Stomach (tissue), 9 donors: ENCODE data around the gene CYTH2. TPM values are rescaled to one million over a fixed set of nuclear protein-coding genes. Genes with fewer than 3 reads are reported as not detected.

ENCODE experiments used
- DNase-seq, 2 donors: peaks; one replicate each; pipeline versions ENCODE4 v3.0.0 to v3.0.0-alpha.2; 2013 to 2019
- H3K27ac ChIP-seq, 5 donors: fragments of 200-600 bp in 4 of 5; sonication (generic) in 4 of 5; one replicate each; pipeline ENCODE4 v1.5.1; 2013 to 2019; ENCODE audit warnings: mild to moderate bottlenecking in 1 of 5, moderate library complexity in 1 of 5
- H3K27me3 ChIP-seq, 3 donors: fragments of 200-600 bp; sonication (generic); one replicate each; pipeline ENCODE4 v1.5.1; 2017 to 2019; ENCODE audit warnings: mixed run types in 1 of 3
- H3K36me3 ChIP-seq, 4 donors: fragments of 200-600 bp; sonication (generic); 1 replicate in 3 of 4; 2 replicates in 1 of 4; pipeline ENCODE4 v1.5.1; 2016 to 2019
- H3K4me1 ChIP-seq, 4 donors: fragments of 200-600 bp; sonication (generic); one replicate each; pipeline ENCODE4 v1.5.1; 2016 to 2019
- H3K4me3 ChIP-seq, 4 donors: fragments of 200-600 bp; sonication (generic) in 3 of 4; one replicate each; pipeline ENCODE4 v1.5.1; 2016 to 2019; ENCODE audit warnings: mild to moderate bottlenecking in 1 of 4
- H3K9me3 ChIP-seq, 4 donors: fragments of 200-600 bp; sonication (generic); one replicate each; pipeline ENCODE4 v1.5.1; 2016 to 2019
- CTCF ChIP-seq, 7 experiments: fragments of 450-650 bp in 4 of 7; fragments of 200-600 bp in 3 of 7; sonication (generic) in 3 of 7; IDR thresholded peaks; one replicate each; pipeline ENCODE4 v1.5.1; 2016 to 2019; ENCODE audit warnings: antibody characterized with exemption in 7 of 7, control low read depth in 2 of 7, mild to moderate bottlenecking in 1 of 7
- EP300 ChIP-seq: sonication (generic); formaldehyde crosslinking; IDR thresholded peaks from one replicate; pipeline ENCODE4 v1.6.1; 2017; ENCODE audit warnings: antibody characterized with exemption
- POLR2A ChIP-seq, 4 donors: fragments of 450-650 bp; IDR thresholded peaks; one replicate each; pipeline ENCODE4 v1.6.1; 2016; ENCODE audit warnings: antibody characterized with exemption in 4 of 4, control low read depth in 2 of 4, mild to moderate bottlenecking in 1 of 4, moderate library complexity in 1 of 4
- POLR2AphosphoS5 ChIP-seq, 3 donors: sonication (generic); formaldehyde crosslinking; IDR thresholded peaks; one replicate each; pipeline ENCODE4 v1.6.1; 2016; ENCODE audit warnings: antibody characterized with exemption in 3 of 3
- WGBS, 5 donors: extraction: QIAGEN DNeasy Blood & Tissue Kit in 3 of 5; methylation state at CpG; one replicate each; pipeline versions ENCODE4 v1.1.5 to v1.1.7; 2013 to 2018; 5-methylcytosine and 5-hydroxymethylcytosine counted together
- intact Hi-C: fragments of 100-400 bp; cut with DNase I; formaldehyde crosslinking; loops from one replicate; pipeline ENCODE4 v1.15.1; 2023; ENCODE audit warnings: low total_unique reads
- polyA plus RNA-seq, 3 donors: library from polyadenylated mRNA; stranded (reverse); fragments of 200-250 nt; gene quantifications; one replicate each; pipeline ENCODE4 v1.2.3, GENCODE V29; 2013
- total RNA-seq, 5 donors: library from RNA; depleted of rRNA; stranded (reverse); fragments of >200 nt; gene quantifications; one replicate each; pipeline versions ENCODE4 v1.1.0 to v1.2.3, GENCODE V29; 2014 to 2016
- donor health status: healthy with polysubstance abuse.
- donor health status: Bipolar disorder and iron deficiency.
- donor health status: healthy.

The CYTH2 gene
- total and polyA plus RNA-seq, 8 donors: 39.3 to 229 (median 69.4) TPM

- Histone ChIP-seq H3K36me3 (peaks cover 42 to 50% (median 49%) of the 10 kb centered on the region in 4 donors), H3K27ac (peak overlapping the region; percentile 14 to 90 (median 83)), H3K9me3 (no peaks in the 10 kb centered on the region), H3K4me1 (peaks cover 7 to 31% (median 21%) of the 10 kb centered on the region in 4 donors), H3K4me3 (peak overlapping the region in 1 of 4 donors; percentile 50), H3K27me3 (no peaks in the 10 kb centered on the region)
- intact Hi-C loops: no loop called here
- TF ChIP-seq EP300 (no peak), POLR2AphosphoS5 (IDR thresholded peaks at IDR 0.05) (no peak), CTCF (IDR thresholded peaks at IDR 0.05) (no peak), POLR2A (IDR thresholded peaks at IDR 0.05) (no peak)
- peak in 1 of 2 donors; percentile 32 for DNase-seq
- WGBS, 5 donors: 68 to 79% (median 71%) methylated on average over 6 to 7 of the region's 7 CpGs
These were observed 10.5 kb downstream of the CYTH2 start for GRCh38 chr19:48479686-48480085.

GRCh38 chr19:48480183-48480557, 11.0 kb downstream of the CYTH2 start:
- Histone ChIP-seq H3K27me3 (no peaks in the 10 kb centered on the region), H3K4me1 (peaks cover 7 to 31% (median 21%) of the 10 kb centered on the region in 4 donors), H3K36me3 (peaks cover 37 to 45% (median 44%) of the 10 kb centered on the region in 4 donors), H3K4me3 (peak overlapping the region; percentile 45 to 56 (median 50)), H3K27ac (peak overlapping the region; percentile 78 to 90 (median 83)), H3K9me3 (no peaks in the 10 kb centered on the region)
- WGBS, 5 donors: 9 to 22% (median 12%) methylated on average over 25 to 32 of the region's 32 CpGs
- TF ChIP-seq POLR2AphosphoS5 (IDR thresholded peaks at IDR 0.05) (peak; percentile 12 to 64 (median 13)), CTCF (IDR thresholded peaks at IDR 0.05) (no peak)
- peak; percentile 49 to 84 for DNase-seq
- intact Hi-C loops: no loop called here

- intact Hi-C loops: no loop called here
- Histone ChIP-seq H3K9me3 (no peaks in the 10 kb centered on the region), H3K4me1 (peaks cover 7 to 31% (median 21%) of the 10 kb centered on the region in 4 donors), H3K27me3 (no peaks in the 10 kb centered on the region), H3K36me3 (peaks cover 31 to 39% (median 38%) of the 10 kb centered on the region in 4 donors), H3K27ac (peak overlapping the region; percentile 78 to 90 (median 83)), H3K4me3 (peak overlapping the region; percentile 45 to 56 (median 50))
- DNase-seq: peak in 1 of 2 donors; percentile 83
- no peak for TF ChIP-seq POLR2A (IDR thresholded peaks at IDR 0.05)
- TF ChIP-seq POLR2AphosphoS5 (IDR thresholded peaks at IDR 0.05): peak in 1 of 3 donors; percentile 50
- 13 to 20% (median 16%) methylated on average over 48 to 52 of the region's 52 CpGs for WGBS, 5 donors
These were observed 11.7 kb downstream of the CYTH2 start for GRCh38 chr19:48480558-48481500.

- DNase-seq: peak in 1 of 2 donors; percentile 28
- intact Hi-C loops: no loop called here
- no peaks in the 10 kb centered on the region for H3K9me3 ChIP-seq
- peak overlapping the region in 1 of 5 donors; percentile 88 for H3K27ac ChIP-seq
- H3K27me3 ChIP-seq: no peaks in the 10 kb centered on the region
- no peak overlapping the region for H3K4me3 ChIP-seq
- WGBS, 5 donors: 50 to 67% (median 64%) methylated on average over 5 to 7 of the region's 7 CpGs
- peaks cover 8 to 39% (median 21%) of the 10 kb centered on the region in 4 donors for H3K4me1 ChIP-seq
- no peak for TF ChIP-seq POLR2A (IDR thresholded peaks at IDR 0.05)
- peaks cover 19 to 26% (median 26%) of the 10 kb centered on the region in 4 donors for H3K36me3 ChIP-seq
These were observed 12.9 kb downstream of the CYTH2 start for GRCh38 chr19:48481846-48482639.

GRCh38 chr19:48483301-48483700, 14.1 kb downstream of the CYTH2 start:
- intact Hi-C loops: no loop called here
- 34 to 83% (median 43%) methylated on average over 1 to 3 of the region's 3 CpGs for WGBS, 5 donors
- no peak for TF ChIP-seq POLR2A (IDR thresholded peaks at IDR 0.05)
- no peak for TF ChIP-seq CTCF (IDR thresholded peaks at IDR 0.05)
- TF ChIP-seq EP300: no peak
- no peak for TF ChIP-seq POLR2AphosphoS5 (IDR thresholded peaks at IDR 0.05)
- peaks cover 21 to 51% (median 32%) of the 10 kb centered on the region in 4 donors for H3K4me1 ChIP-seq
- H3K4me3 ChIP-seq: no peak overlapping the region
- no peaks in the 10 kb centered on the region for H3K9me3 ChIP-seq
- H3K27ac ChIP-seq: no peak overlapping the region
- H3K27me3 ChIP-seq: no peaks in the 10 kb centered on the region
- DNase-seq: no peak
- H3K36me3 ChIP-seq: peaks cover 7 to 14% (median 13%) of the 10 kb centered on the region in 4 donors
